ENCODE results near the gene TCF15.

TCF15 gene

GRCh38 chr20:620246-620645 lies 10.1 kb upstream of the TCF15 start:
- TF ChIP-seq CTCF (IDR thresholded peaks at IDR 0.05; ENCODE audit: borderline replicate concordance, insufficient read depth, low read depth, low read length), result no peak

GRCh38 chr20:618980-619379 lies 8.9 kb upstream of the TCF15 start:
- no peak overlapping the region for H3K4me3 ChIP-seq (ENCODE audit: low read depth, low read length)

More at GRCh38 chr20:620246-620645, 10.1 kb upstream of the TCF15 start:
- no peak overlapping the region for H3K4me3 ChIP-seq (ENCODE audit: low read depth, low read length)

GRCh38 chr20:617934-618690 lies 8.0 kb upstream of the TCF15 start:
- H3K4me3 ChIP-seq (ENCODE audit: low read depth, low read length), result no peak overlapping the region
- no peak for TF ChIP-seq CTCF (IDR thresholded peaks at IDR 0.05; ENCODE audit: borderline replicate concordance, insufficient read depth, low read depth, low read length)

More at GRCh38 chr20:618980-619379, 8.9 kb upstream of the TCF15 start:
- TF ChIP-seq CTCF (IDR thresholded peaks at IDR 0.05; ENCODE audit: borderline replicate concordance, insufficient read depth, low read depth, low read length), result no peak

GRCh38 chr20:615514-615913 lies 5.4 kb upstream of the TCF15 start:
- no peak for TF ChIP-seq CTCF (IDR thresholded peaks at IDR 0.05; ENCODE audit: borderline replicate concordance, insufficient read depth, low read depth, low read length)
- H3K4me3 ChIP-seq (ENCODE audit: low read depth, low read length), result no peak overlapping the region

GRCh38 chr20:611843-612185 lies 1.7 kb upstream of the TCF15 start:
- no peak overlapping the region for H3K4me3 ChIP-seq (ENCODE audit: low read depth, low read length)
- TF ChIP-seq CTCF (IDR thresholded peaks at IDR 0.05; ENCODE audit: borderline replicate concordance, insufficient read depth, low read depth, low read length), result no peak

GRCh38 chr20:611047-611842 lies 1.1 kb upstream of the TCF15 start:
- H3K4me3 ChIP-seq (ENCODE audit: low read depth, low read length), result no peak overlapping the region
- TF ChIP-seq CTCF (IDR thresholded peaks at IDR 0.05; ENCODE audit: borderline replicate concordance, insufficient read depth, low read depth, low read length), result no peak

All from GM12875 (cell line).